Ecto neural progenitor cell (in vitro differentiated cells): ENCODE measurements around the gene SLC12A8.

ENCODE experiments used
- DNase-seq: peaks from one replicate; pipeline ENCODE4 v3.0.0-alpha.2; 2018; ENCODE audit warnings: low spot score

The SLC12A8 gene

DNA sequence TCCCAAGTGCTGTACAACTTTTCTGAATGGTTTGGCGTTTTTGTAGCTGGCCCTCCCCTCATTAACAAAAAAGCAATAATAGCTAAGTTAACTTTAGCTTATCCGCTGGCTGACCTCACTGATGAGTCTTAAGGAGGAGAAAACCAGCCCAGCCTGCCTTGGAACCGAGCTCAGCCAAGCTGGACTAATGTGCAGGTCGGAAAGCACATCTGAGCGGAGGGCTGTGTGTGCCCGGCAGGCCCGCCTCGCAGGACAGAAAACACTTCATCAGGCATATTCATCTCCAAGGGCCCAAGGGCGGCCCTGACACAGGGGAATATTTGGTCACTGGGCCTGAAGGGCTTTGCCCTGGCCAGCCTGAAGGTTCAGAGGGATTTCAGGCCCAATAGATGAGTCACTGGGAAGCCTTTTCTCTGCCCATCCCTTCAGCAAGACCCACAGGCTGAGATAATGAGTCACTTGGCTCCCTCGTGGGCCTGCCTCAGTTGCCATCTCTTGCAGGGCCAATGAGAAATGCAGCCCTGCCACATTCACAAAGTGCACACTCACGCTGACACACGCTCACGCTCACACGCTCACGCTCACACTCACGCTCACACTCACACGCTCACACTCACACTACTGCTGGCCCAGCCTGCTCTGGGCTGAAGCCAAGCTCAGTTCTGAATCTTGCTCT is 75.1 kb downstream of the SLC12A8 start:
- DNase-seq = no peak

- no peak for DNase-seq
Observed at GRCh38 chr3:125136966-125137357, 75.6 kb downstream of the SLC12A8 start.

DNA sequence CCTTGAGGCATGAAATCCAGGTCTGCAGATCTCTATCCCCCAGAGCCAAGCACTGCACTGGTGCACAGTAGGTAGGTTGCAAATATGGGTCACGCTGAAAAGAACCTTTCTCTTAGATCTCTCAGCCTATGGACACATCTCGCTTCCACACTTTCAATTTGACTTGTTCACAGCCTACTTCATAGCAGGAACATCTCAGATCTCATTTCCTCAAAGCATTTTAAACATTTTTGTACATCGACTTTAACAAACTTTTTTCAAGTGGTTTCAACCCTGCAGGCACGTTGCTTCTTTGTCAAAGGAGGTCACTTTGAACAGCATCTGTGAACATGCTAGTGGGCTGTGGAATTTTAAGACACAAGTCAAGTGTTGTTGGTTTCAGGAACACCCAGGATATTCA is 76.0 kb downstream of the SLC12A8 start:
- DNase-seq = no peak

- no peak for DNase-seq
Observed at GRCh38 chr3:125134952-125135351, 77.6 kb downstream of the SLC12A8 start.

GRCh38 chr3:125132815-125133214 is 79.7 kb downstream of the SLC12A8 start:
- DNase-seq = no peak

GRCh38 chr3:125129512-125129997 is 83.0 kb downstream of the SLC12A8 start:
- DNase-seq = peak; percentile 65

DNA sequence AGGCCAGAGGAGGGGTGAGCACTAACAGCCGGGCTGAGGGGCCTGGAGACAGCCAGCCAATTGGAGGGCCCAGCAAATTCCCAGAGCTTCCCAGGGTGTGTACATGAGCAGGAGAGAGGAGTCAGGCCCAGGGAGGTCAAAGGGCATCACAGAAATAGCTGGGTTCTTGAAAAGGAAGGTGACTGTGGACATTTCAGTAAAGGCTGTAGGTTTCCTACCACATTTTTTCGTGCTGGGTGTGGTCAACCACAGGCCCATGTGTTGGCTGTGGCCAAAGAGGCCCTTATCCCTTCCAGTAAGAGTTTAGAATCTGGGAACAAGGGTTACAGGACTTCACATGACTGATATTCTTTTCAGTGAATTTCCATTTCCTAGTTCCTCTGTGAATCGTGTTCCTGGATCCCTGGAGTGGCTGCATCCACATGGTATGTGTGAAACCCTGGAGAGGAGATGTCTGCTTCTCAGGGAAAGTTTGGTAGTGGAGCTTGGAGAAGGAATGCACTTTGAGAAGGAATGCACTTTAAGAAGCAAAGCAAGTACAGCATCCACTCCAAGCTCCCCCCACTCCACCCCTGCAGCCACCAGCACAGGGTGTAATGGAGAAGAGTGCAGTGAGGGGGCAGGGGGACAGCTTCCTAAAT is 83.6 kb downstream of the SLC12A8 start:
- DNase-seq = no peak

DNA sequence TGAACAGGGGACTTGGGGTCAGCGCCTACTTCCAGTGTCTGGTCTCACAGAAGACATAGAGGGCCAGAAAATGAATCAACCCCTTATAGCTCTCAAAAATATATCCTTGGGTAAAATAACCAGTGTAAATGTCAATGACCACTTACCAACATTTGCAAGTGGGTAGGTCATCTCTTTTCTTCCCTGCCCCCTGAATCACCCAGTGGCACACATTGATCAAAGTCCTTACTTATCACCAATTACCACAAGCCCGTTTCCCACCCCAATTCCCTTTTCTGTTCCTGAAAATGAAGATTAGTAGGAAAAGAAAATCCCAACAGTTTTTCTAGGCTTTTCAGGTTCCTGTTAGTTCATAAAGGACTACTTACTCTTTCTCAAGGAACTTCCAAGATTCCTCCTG is 86.2 kb downstream of the SLC12A8 start:
- no peak for DNase-seq

DNA sequence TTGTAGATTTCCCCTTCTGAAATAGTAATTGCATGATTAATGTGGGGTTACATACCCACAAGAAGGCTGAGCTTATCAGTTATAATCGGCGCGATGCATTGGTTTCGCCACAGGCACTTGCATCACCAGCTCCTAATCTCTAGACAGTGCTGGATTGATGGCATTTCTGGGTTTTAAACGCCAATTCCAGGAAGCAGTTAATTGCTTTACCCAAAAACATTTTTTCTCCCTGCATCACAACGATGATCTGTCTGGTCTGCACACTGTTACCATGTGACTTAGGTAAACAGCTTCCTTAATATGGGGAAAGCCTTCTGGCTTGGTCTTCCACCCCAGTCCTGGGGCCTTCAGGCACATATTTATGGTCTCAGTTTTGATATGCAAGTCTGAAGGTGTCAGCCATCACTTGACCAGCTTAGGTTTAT is 86.7 kb downstream of the SLC12A8 start:
- DNase-seq = no peak

DNA sequence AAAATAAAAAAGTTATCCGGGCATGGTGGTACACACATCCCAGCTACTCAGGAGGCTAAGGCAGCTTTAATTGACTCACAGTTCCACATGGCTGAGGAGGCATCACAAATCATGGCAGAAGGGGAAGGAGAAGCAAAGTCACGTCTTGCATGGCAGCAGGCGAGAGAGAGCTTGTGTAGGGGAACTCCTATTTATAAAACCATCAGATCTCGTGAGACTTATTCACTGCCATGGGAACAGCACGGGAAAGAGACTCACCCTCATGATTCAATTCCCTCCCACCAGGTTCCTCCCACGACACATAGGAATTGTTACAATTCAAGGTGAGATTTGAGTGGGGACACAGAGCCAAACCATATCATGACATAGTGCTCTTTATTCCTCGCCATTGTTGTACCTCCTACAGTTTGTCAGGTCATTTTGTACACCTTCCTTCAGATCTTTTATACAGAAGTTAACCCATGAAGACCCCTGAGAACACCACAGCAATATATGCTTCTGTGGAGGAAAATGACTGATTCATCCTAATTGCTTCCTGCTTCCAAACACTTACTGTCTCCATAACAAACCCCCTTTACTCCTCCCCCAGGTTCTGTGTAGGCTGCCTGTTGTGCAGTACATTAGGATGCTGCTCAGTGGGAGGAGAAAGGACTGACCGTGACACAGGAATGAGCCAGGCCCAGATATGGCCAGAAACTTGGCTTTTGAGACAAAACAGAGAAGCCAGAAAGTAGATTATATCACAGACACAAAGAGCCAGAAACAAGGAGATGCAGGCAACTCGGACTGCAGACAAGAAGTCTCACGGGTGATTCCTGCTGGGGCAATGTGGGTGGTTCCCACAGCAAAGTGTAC is 88.9 kb downstream of the SLC12A8 start:
- DNase-seq = no peak

DNA sequence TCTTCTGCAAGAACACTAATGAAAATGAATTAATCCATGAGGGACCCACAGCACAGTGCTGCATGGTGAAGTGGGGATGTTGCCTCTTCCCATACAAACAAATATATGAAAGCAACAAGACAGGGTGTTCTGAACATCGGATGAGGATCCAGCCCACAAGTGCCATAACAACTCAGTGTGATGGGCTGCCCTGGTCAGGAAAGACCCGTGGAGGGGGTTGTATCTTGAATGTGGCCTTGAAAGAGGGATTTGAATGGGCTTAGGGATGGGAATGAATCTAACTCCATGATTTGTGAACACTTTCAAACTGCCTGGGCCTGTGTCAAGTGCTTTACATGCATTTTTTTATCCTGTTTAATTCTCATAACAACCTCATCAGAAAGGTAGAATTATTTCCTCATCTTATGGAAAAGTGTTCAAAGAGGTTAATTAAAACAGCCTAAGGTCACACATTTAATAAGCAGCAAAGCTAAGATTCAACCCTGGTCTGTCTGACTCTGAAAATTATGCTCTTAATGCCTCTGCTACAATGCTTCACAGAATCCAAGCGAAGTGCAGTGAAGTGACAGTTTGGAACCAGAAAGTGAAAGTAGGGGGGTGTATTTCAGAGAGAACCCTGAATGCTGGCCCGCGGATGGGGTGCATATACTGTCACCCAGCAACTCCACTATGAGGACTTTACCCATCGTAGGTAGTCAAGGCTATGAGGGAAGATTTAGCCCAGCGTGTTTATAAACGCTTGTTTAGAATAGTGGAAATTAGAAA is 91.1 kb downstream of the SLC12A8 start:
- peak; percentile 49 for DNase-seq

GRCh38 chr3:125120379-125121122 is 92.0 kb downstream of the SLC12A8 start:
- DNase-seq = peak; percentile 83

DNA sequence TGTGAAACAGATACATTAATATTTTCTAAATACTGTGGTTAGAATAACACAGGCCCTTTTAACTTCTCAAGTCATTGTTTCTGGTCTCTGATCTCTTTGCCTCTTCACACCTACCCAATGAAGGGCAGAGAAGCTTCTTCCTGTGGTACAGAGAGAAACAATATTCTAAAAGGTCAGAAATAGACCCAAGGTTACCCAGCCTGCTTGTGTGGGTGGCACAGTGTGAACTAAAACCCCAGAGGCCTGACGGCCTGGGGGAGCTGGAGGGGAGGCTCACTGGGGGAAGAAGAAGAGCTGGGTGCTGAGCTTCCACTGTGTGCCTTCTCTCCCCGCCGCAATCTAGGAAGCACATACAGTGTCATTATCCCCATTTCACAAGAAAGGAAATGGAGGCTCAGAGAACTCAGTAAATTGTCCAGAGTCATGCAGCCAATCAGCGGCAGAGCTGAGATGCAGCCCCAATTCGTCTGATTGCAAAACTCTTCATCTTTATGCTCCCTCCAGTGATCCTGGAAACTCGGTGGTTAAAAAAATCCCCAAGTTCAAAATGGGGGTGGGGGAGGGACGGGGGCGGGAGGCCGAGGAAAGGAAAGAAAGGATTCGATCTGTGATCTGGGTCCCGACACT is 92.7 kb downstream of the SLC12A8 start:
- DNase-seq = peak; percentile 42

DNA sequence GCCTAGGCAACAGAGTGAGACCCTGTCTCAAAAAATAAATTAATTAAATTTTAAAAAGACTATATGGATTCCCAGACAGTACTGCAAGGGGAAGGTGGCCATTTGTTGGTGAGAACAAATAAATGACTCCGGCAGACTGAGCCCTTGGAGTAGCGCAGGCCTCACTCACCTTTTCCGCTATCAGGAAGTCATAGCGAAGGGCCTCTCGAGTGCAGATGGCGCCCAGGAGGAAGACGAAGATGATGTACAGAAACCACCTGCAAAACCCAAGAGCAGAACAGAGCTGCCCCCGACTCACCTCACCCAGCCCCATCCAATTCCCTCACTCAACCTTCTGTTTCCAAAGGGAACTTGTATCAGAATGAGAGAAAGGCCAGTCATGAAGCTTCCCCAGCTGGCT is 93.9 kb downstream of the SLC12A8 start:
- DNase-seq = peak; percentile 24

- DNase-seq = no peak
Observed at GRCh38 chr3:125117631-125118191, 94.8 kb downstream of the SLC12A8 start.

DNA sequence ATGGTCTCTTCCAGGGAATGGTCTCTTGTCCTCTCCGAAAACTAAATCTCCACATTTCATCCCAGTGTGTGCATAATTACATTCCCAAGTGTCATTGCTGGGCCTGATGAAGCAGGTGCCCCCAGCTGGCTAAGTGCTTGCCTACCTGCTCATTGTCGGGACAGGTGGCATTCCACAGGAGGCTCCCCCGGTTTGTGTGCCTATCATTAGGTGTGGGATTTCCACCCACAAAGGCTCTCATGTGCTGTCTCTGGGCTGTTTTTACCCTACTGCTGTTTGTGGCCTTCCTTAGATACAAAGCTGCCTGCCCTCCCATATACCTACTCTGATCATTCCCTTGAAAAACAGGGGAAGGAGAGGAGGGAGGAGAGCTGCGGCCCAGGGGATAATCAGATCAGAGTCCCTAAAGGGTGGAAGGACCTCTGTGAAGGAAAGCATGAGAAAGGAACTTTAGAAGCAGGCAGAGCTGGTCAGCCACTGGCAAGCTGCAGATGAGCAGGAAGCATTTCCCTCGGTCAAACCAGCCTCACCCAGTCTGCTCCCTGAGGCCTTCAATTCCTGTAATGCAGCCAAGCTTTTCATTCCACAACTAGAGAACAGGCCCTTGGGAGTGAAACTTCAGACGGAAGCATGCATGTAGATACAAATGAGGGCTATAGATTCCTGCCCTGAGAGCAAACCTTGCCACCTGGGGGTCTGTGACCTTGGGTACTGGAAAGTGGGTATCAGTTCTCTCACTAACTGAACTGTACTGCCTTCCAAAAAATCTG is 96.1 kb downstream of the SLC12A8 start:
- DNase-seq = no peak

DNA sequence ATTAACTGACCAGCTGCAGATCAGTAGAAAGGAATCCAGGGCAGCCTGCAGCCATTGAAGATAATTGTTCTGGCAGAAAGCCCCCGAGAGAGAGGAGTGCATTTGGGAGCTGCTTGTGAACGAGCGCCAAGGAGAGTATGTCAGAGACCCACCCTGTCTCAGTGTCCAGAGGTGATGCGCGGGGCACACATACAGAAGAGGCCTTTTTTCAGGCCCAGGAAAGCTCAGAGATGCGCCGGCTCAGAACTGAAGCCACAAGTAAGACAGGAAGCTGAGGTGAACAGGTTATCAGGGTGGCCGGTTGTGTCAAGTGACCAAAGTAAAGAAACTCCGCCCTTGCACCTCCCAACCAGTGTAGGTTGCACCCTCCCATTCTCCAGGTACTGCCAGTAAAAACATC is 96.9 kb downstream of the SLC12A8 start:
- DNase-seq = no peak

DNA sequence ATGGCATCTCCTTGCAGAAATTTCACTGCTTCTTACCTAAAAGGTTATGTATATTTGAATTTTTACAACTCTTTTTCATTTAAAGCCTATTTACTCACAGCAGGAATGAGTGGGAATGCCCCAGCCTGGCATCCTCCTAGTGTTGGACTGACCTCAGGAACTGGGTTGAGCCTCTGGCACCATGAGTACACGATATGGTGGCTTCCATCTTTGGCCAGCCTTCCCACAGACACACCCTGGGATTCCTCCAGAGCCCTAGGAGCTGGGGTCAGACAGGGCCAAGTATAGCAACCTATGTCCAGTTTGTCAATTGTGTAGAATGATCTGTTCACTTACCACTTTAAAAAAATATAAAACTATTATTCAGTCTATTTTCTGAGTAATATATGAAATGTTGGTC is 99.6 kb downstream of the SLC12A8 start:
- no peak for DNase-seq

DNA sequence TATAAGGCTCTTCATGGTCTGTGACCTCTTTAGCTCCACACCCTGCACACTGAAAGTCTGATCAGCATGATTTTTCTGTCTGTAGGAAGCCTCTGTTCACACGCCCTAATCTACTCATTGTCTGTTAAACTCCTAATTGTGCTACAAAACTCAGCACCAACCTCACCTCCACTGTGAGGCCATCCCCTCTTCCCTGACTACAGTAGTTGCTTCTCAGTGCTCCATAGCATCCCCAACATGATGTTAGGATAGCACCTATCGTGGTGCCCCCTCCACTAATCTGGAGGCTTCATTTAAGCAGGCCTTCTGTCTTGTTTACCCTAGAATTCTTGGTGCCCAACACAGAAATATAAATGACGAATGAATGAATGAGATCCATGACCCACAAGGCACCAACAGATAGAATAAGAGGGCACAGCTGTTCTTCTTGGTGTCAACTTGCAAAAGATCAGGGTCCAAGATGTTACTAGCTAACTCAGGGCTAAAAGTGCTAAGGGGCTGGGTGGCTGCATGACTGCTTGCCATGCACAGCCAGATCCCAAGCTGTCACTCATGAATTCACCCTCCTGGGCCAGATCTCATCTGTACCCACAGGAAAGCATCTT is 101.6 kb downstream of the SLC12A8 start:
- no peak for DNase-seq
